OCI-LY1 (cell line): ENCODE results near the gene NREP.

Experiments used
- CTCF ChIP-seq: fragments of 200-600 bp; sonication (generic), shearing (Covaris generic); IDR thresholded peaks from 2 replicates; pipeline ENCODE4 v1.5.1; 2017; ENCODE audit warnings: mild to moderate bottlenecking, antibody characterized with exemption, low read length, moderate library complexity, mixed read lengths
- EZH2 ChIP-seq: fragments of 200-600 bp; sonication (generic), shearing (Covaris generic); IDR thresholded peaks from 2 replicates; pipeline ENCODE4 v1.8.0; 2017; ENCODE audit warnings: borderline replicate concordance, mixed run types, mild to moderate bottlenecking, antibody characterized with exemption, low read length, moderate library complexity, mixed read lengths

- TF ChIP-seq CTCF (no peak), EZH2 (no peak)
Observed at GRCh38 chr5:111706345-111706744, 50.6 kb downstream of the NREP start.
